ENCODE measurements around the gene L1TD1.
"Not testable (repeated sequence)": the region's sequence is repeated elsewhere in the genome, so short reads cannot be mapped to it uniquely, and the experiment has no call there.

The L1TD1 gene

GRCh38 chr1:62198781-62199125, 4.1 kb downstream of the L1TD1 start:
- Histone ChIP-seq H3K36me3 (ENCODE audit: control insufficient read depth, insufficient read depth, low read length) (peaks cover 17% of the 10 kb centered on the region), H3K27me3 (ENCODE audit: control insufficient read depth, insufficient read depth, low read length) (no peaks in the 10 kb centered on the region), H3K27ac (ENCODE audit: low read length) (no peak overlapping the region), H3K4me3 (ENCODE audit: low read length) (peak overlapping the region; percentile 14; the same call in 1 of the 2 replicates), H3K4me1 (ENCODE audit: control insufficient read depth, insufficient read depth, low read length) (peaks cover 3% of the 10 kb centered on the region; the same call in 1 of the 2 replicates), H3K9me3 (ENCODE audit: control insufficient read depth, insufficient read depth, low read length) (no peaks in the 10 kb centered on the region)
- no CpG with 5 or more reads among the region's 3 CpGs for WGBS (ENCODE audit: insufficient coverage, insufficient read length)
- DNase-seq (ENCODE audit: low read depth, low spot score) = no peak

- Histone ChIP-seq H3K27ac (ENCODE audit: low read length) (no peak overlapping the region), H3K4me3 (ENCODE audit: low read length) (no peak overlapping the region), H3K4me1 (ENCODE audit: control insufficient read depth, insufficient read depth, low read length) (peaks cover 3% of the 10 kb centered on the region; the same call in 1 of the 2 replicates), H3K36me3 (ENCODE audit: control insufficient read depth, insufficient read depth, low read length) (peaks cover 57% of the 10 kb centered on the region), H3K9me3 (ENCODE audit: control insufficient read depth, insufficient read depth, low read length) (no peaks in the 10 kb centered on the region), H3K27me3 (ENCODE audit: control insufficient read depth, insufficient read depth, low read length) (no peaks in the 10 kb centered on the region)
- 100% methylated on average over 1 of the region's 2 CpGs for WGBS (ENCODE audit: insufficient coverage, insufficient read length)
- DNase-seq (ENCODE audit: low read depth, low spot score) = no peak
Observed at GRCh38 chr1:62207187-62207586, 12.5 kb downstream of the L1TD1 start.

- Histone ChIP-seq H3K4me1 (ENCODE audit: control insufficient read depth, insufficient read depth, low read length) (peaks cover 1% of the 10 kb centered on the region; the same call in 1 of the 2 replicates), H3K27me3 (ENCODE audit: control insufficient read depth, insufficient read depth, low read length) (no peaks in the 10 kb centered on the region), H3K27ac (ENCODE audit: low read length) (no peak overlapping the region), H3K36me3 (ENCODE audit: control insufficient read depth, insufficient read depth, low read length) (peaks cover 54% of the 10 kb centered on the region; the same call in 1 of the 2 replicates), H3K9me3 (ENCODE audit: control insufficient read depth, insufficient read depth, low read length) (no peaks in the 10 kb centered on the region), H3K4me3 (ENCODE audit: low read length) (no peak overlapping the region)
- no peak for DNase-seq (ENCODE audit: low read depth, low spot score)
- WGBS (ENCODE audit: insufficient coverage, insufficient read length) = no CpG with 5 or more reads among the region's 5 CpGs
Observed at GRCh38 chr1:62208087-62208486, 13.4 kb downstream of the L1TD1 start.

- WGBS (ENCODE audit: insufficient coverage, insufficient read length) = no CpG with 5 or more reads among the region's 1 CpG
- no peaks in the 10 kb centered on the region for H3K9me3 ChIP-seq (ENCODE audit: control insufficient read depth, insufficient read depth, low read length)
- H3K27ac ChIP-seq (ENCODE audit: low read length) = no peak overlapping the region
- peaks cover 47% of the 10 kb centered on the region; the same call in 1 of the 2 replicates for H3K36me3 ChIP-seq (ENCODE audit: control insufficient read depth, insufficient read depth, low read length)
- no peak overlapping the region for H3K4me3 ChIP-seq (ENCODE audit: low read length)
- no peaks in the 10 kb centered on the region for H3K27me3 ChIP-seq (ENCODE audit: control insufficient read depth, insufficient read depth, low read length)
- DNase-seq (ENCODE audit: low read depth, low spot score) = no peak
- H3K4me1 ChIP-seq (ENCODE audit: control insufficient read depth, insufficient read depth, low read length) = peaks cover 1% of the 10 kb centered on the region; the same call in 1 of the 2 replicates
Observed at GRCh38 chr1:62208970-62209369, 14.3 kb downstream of the L1TD1 start.

GRCh38 chr1:62209931-62210595, 15.4 kb downstream of the L1TD1 start:
- no peaks in the 10 kb centered on the region for H3K9me3 ChIP-seq (ENCODE audit: control insufficient read depth, insufficient read depth, low read length)
- no peak overlapping the region for H3K27ac ChIP-seq (ENCODE audit: low read length)
- no peak for DNase-seq (ENCODE audit: low read depth, low spot score)
- H3K36me3 ChIP-seq (ENCODE audit: control insufficient read depth, insufficient read depth, low read length) = peaks cover 41% of the 10 kb centered on the region; the same call in 1 of the 2 replicates
- peaks cover 1% of the 10 kb centered on the region; the same call in 1 of the 2 replicates for H3K4me1 ChIP-seq (ENCODE audit: control insufficient read depth, insufficient read depth, low read length)
- no peaks in the 10 kb centered on the region for H3K27me3 ChIP-seq (ENCODE audit: control insufficient read depth, insufficient read depth, low read length)
- WGBS (ENCODE audit: insufficient coverage, insufficient read length) = no CpG with 5 or more reads among the region's 1 CpG
- no peak overlapping the region for H3K4me3 ChIP-seq (ENCODE audit: low read length)

GRCh38 chr1:62210960-62211359, 16.3 kb downstream of the L1TD1 start:
- Histone ChIP-seq H3K4me3 (ENCODE audit: low read length) (no peak overlapping the region), H3K9me3 (ENCODE audit: control insufficient read depth, insufficient read depth, low read length) (no peaks in the 10 kb centered on the region), H3K27ac (ENCODE audit: low read length) (no peak overlapping the region), H3K27me3 (ENCODE audit: control insufficient read depth, insufficient read depth, low read length) (no peaks in the 10 kb centered on the region), H3K4me1 (ENCODE audit: control insufficient read depth, insufficient read depth, low read length) (no peaks in the 10 kb centered on the region), H3K36me3 (ENCODE audit: control insufficient read depth, insufficient read depth, low read length) (peaks cover 35% of the 10 kb centered on the region; the same call in 1 of the 2 replicates)
- no peak for DNase-seq (ENCODE audit: low read depth, low spot score)
- WGBS (ENCODE audit: insufficient coverage, insufficient read length) = no CpG with 5 or more reads among the region's 1 CpG

GRCh38 chr1:62212411-62212810, 17.8 kb downstream of the L1TD1 start:
- DNase-seq (ENCODE audit: low read depth, low spot score) = no peak
- Histone ChIP-seq H3K27me3 (ENCODE audit: control insufficient read depth, insufficient read depth, low read length) (no peaks in the 10 kb centered on the region), H3K9me3 (ENCODE audit: control insufficient read depth, insufficient read depth, low read length) (no peaks in the 10 kb centered on the region), H3K27ac (ENCODE audit: low read length) (no peak overlapping the region), H3K4me3 (ENCODE audit: low read length) (no peak overlapping the region), H3K4me1 (ENCODE audit: control insufficient read depth, insufficient read depth, low read length) (no peaks in the 10 kb centered on the region), H3K36me3 (ENCODE audit: control insufficient read depth, insufficient read depth, low read length) (peaks cover 31% of the 10 kb centered on the region; the same call in 1 of the 2 replicates)
- WGBS (ENCODE audit: insufficient coverage, insufficient read length) = no CpG with 5 or more reads among the region's 6 CpGs

- Histone ChIP-seq H3K36me3 (ENCODE audit: control insufficient read depth, insufficient read depth, low read length) (peaks cover 23% of the 10 kb centered on the region; the same call in 1 of the 2 replicates), H3K9me3 (ENCODE audit: control insufficient read depth, insufficient read depth, low read length) (no peaks in the 10 kb centered on the region), H3K27ac (ENCODE audit: low read length) (no peak overlapping the region), H3K4me1 (ENCODE audit: control insufficient read depth, insufficient read depth, low read length) (no peaks in the 10 kb centered on the region), H3K4me3 (ENCODE audit: low read length) (no peak overlapping the region), H3K27me3 (ENCODE audit: control insufficient read depth, insufficient read depth, low read length) (no peaks in the 10 kb centered on the region)
- WGBS (ENCODE audit: insufficient coverage, insufficient read length) = no CpG with 5 or more reads among the region's 6 CpGs
- no peak for DNase-seq (ENCODE audit: low read depth, low spot score)
Observed at GRCh38 chr1:62213075-62213914, 18.6 kb downstream of the L1TD1 start.

GRCh38 chr1:62218604-62219003, 24.0 kb downstream of the L1TD1 start:
- no peaks in the 10 kb centered on the region for H3K9me3 ChIP-seq (ENCODE audit: control insufficient read depth, insufficient read depth, low read length)
- no CpG with 5 or more reads among the region's 2 CpGs for WGBS (ENCODE audit: insufficient coverage, insufficient read length)
- H3K4me3 ChIP-seq (ENCODE audit: low read length) = no peak overlapping the region
- no peaks in the 10 kb centered on the region for H3K27me3 ChIP-seq (ENCODE audit: control insufficient read depth, insufficient read depth, low read length)
- no peaks in the 10 kb centered on the region for H3K4me1 ChIP-seq (ENCODE audit: control insufficient read depth, insufficient read depth, low read length)
- 0 out of 2 replicates have a peak, but pooled peaks cover 2% of the 10 kb centered on the region for H3K36me3 ChIP-seq (ENCODE audit: control insufficient read depth, insufficient read depth, low read length)
- H3K27ac ChIP-seq (ENCODE audit: low read length) = no peak overlapping the region
- no peak for DNase-seq (ENCODE audit: low read depth, low spot score)

- no CpG with 5 or more reads among the region's 9 CpGs for WGBS (ENCODE audit: insufficient coverage, insufficient read length)
Observed at GRCh38 chr1:62220456-62220855, 25.8 kb downstream of the L1TD1 start.

More at GRCh38 chr1:62220456-62220855, 25.8 kb downstream of the L1TD1 start:
- DNase-seq (ENCODE audit: low read depth, low spot score); H3K36me3 ChIP-seq (ENCODE audit: control insufficient read depth, insufficient read depth, low read length); H3K27me3 ChIP-seq (ENCODE audit: control insufficient read depth, insufficient read depth, low read length); H3K4me1 ChIP-seq (ENCODE audit: control insufficient read depth, insufficient read depth, low read length); H3K9me3 ChIP-seq (ENCODE audit: control insufficient read depth, insufficient read depth, low read length); H3K4me3 ChIP-seq (ENCODE audit: low read length); H3K27ac ChIP-seq (ENCODE audit: low read length): not testable (repeated sequence)
